Nephron progenitor cell (in vitro differentiated cells): Measurements from ENCODE around the gene CCDC154.

Experiments used
- DNase-seq: peaks from one replicate; pipeline ENCODE4 v3.0.0; 2021
- H3K27ac Mint-ChIP-seq: 2 replicates; pipeline ENCODE4 v1.8.0; 2021; ENCODE audit warnings: mild to moderate bottlenecking, moderate library complexity, mixed read lengths
- H3K27me3 Mint-ChIP-seq: 2 replicates; pipeline ENCODE4 v1.8.0; 2021; ENCODE audit warnings: mild to moderate bottlenecking, low read depth, mixed read lengths; ENCODE audit not compliant: poor library complexity
- H3K36me3 Mint-ChIP-seq: 2 replicates; pipeline ENCODE4 v1.8.0; 2021; ENCODE audit warnings: low read depth, mixed read lengths
- H3K4me1 Mint-ChIP-seq: 2 replicates; pipeline ENCODE4 v1.8.0; 2021; ENCODE audit warnings: mixed read lengths
- H3K4me3 Mint-ChIP-seq: 2 replicates; pipeline ENCODE4 v1.8.0; 2021; ENCODE audit warnings: mild to moderate bottlenecking, moderate library complexity, mixed read lengths
- H3K9me3 Mint-ChIP-seq: 2 replicates; pipeline ENCODE4 v1.8.0; 2021; ENCODE audit warnings: mild to moderate bottlenecking, moderate library complexity, mixed read lengths
- CTCF ChIP-seq: fragments of 200-600 bp; sonication (generic); IDR thresholded peaks from 2 replicates; pipeline ENCODE4 v1.5.0; 2021; ENCODE audit warnings: antibody characterized with exemption

The CCDC154 gene

GRCh38 chr16:1433756-1434155, 10.6 kb downstream of the CCDC154 start:
- Mint-ChIP-seq H3K27me3 (no peaks in the 10 kb centered on the region), H3K4me1 (peaks cover 13% of the 10 kb centered on the region), H3K9me3 (no peaks in the 10 kb centered on the region), H3K36me3 (no peaks in the 10 kb centered on the region), H3K27ac (no peak overlapping the region), H3K4me3 (no peak overlapping the region)
- DNase-seq = no peak
- no peak for TF ChIP-seq CTCF

- H3K4me3 Mint-ChIP-seq = no peak overlapping the region
- H3K27ac Mint-ChIP-seq = no peak overlapping the region
- no peaks in the 10 kb centered on the region for H3K36me3 Mint-ChIP-seq
- no peak for TF ChIP-seq CTCF
- no peak for DNase-seq
- H3K27me3 Mint-ChIP-seq = no peaks in the 10 kb centered on the region
- peaks cover 12% of the 10 kb centered on the region for H3K4me1 Mint-ChIP-seq
- no peaks in the 10 kb centered on the region for H3K9me3 Mint-ChIP-seq
These were observed 11.1 kb downstream of the CCDC154 start for GRCh38 chr16:1433263-1433560.

- H3K27ac Mint-ChIP-seq = no peak overlapping the region
- H3K4me3 Mint-ChIP-seq = no peak overlapping the region
- TF ChIP-seq CTCF = no peak
- DNase-seq = no peak
- H3K27me3 Mint-ChIP-seq = no peaks in the 10 kb centered on the region
- H3K36me3 Mint-ChIP-seq = no peaks in the 10 kb centered on the region
- no peaks in the 10 kb centered on the region for H3K9me3 Mint-ChIP-seq
- H3K4me1 Mint-ChIP-seq = peaks cover 12% of the 10 kb centered on the region
These were observed 11.7 kb downstream of the CCDC154 start for GRCh38 chr16:1432388-1433262.

- peaks cover 16% of the 10 kb centered on the region for H3K4me1 Mint-ChIP-seq
- no peaks in the 10 kb centered on the region for H3K9me3 Mint-ChIP-seq
- H3K27ac Mint-ChIP-seq = no peak overlapping the region
- H3K27me3 Mint-ChIP-seq = no peaks in the 10 kb centered on the region
- TF ChIP-seq CTCF = no peak
- H3K36me3 Mint-ChIP-seq = no peaks in the 10 kb centered on the region
- no peak for DNase-seq
- no peak overlapping the region for H3K4me3 Mint-ChIP-seq
These were observed 12.7 kb downstream of the CCDC154 start for GRCh38 chr16:1431497-1432270.

GRCh38 chr16:1430759-1431496, 13.4 kb downstream of the CCDC154 start, which contains the start of gene PERCC1:
Gene PERCC1, plus strand, starts transcription at chr16:1431078. Its CDS starts 1,516 bp downstream, at chr16:1432594.
- TF ChIP-seq CTCF = no peak

More at GRCh38 chr16:1430759-1431496, 13.4 kb downstream of the CCDC154 start, which contains the start of gene PERCC1:
- Mint-ChIP-seq H3K36me3 (no peaks in the 10 kb centered on the region), H3K27ac (peak within 1 kb of the TSS; percentile 16), H3K4me3 (no peak within 1 kb of the TSS), H3K4me1 (peaks cover 21% of the 10 kb centered on the region), H3K27me3 (no peaks in the 10 kb centered on the region), H3K9me3 (no peaks in the 10 kb centered on the region)
- no peak for DNase-seq
